ENCODE results near the gene SYNDIG1.
A peak's percentile ranks its signal among the peaks of the same experiment; 100 is the strongest.
"Not testable (repeated sequence)": the region's sequence is repeated elsewhere in the genome, so short reads cannot be mapped to it uniquely, and the experiment has no call there.

Gene SYNDIG1

GRCh38 chr20:24608926-24609667, 139.7 kb downstream of the SYNDIG1 start:
- no peak for DNase-seq (ENCODE audit: low spot score)

- no peak for DNase-seq (ENCODE audit: low spot score)
Observed at GRCh38 chr20:24609757-24610156, 140.3 kb downstream of the SYNDIG1 start.

GRCh38 chr20:24610341-24611115, 141.1 kb downstream of the SYNDIG1 start:
- DNase-seq (ENCODE audit: low spot score) = peak; percentile 47

GRCh38 chr20:24611360-24612140, 142.1 kb downstream of the SYNDIG1 start:
- DNase-seq (ENCODE audit: low spot score) = no peak

- DNase-seq (ENCODE audit: low spot score) = no peak
Observed at GRCh38 chr20:24612799-24613775, 143.7 kb downstream of the SYNDIG1 start.

- DNase-seq (ENCODE audit: low spot score) = no peak
Observed at GRCh38 chr20:24614341-24614740, 144.9 kb downstream of the SYNDIG1 start.

- DNase-seq (ENCODE audit: low spot score) = no peak
Observed at GRCh38 chr20:24615353-24615752, 145.9 kb downstream of the SYNDIG1 start.

- no peak for DNase-seq (ENCODE audit: low spot score)
Observed at GRCh38 chr20:24616258-24617079, 147.0 kb downstream of the SYNDIG1 start.

GRCh38 chr20:24617080-24617432, 147.6 kb downstream of the SYNDIG1 start:
- no peak for DNase-seq (ENCODE audit: low spot score)

GRCh38 chr20:24617757-24618450, 148.5 kb downstream of the SYNDIG1 start:
- DNase-seq (ENCODE audit: low spot score) = no peak

- DNase-seq (ENCODE audit: low spot score) = no peak
Observed at GRCh38 chr20:24618739-24619138, 149.3 kb downstream of the SYNDIG1 start.

GRCh38 chr20:24619212-24619611, 149.8 kb downstream of the SYNDIG1 start:
- no peak for DNase-seq (ENCODE audit: low spot score)

- no peak for DNase-seq (ENCODE audit: low spot score)
Observed at GRCh38 chr20:24620937-24621519, 151.6 kb downstream of the SYNDIG1 start.

- DNase-seq (ENCODE audit: low spot score) = no peak
Observed at GRCh38 chr20:24622856-24623255, 153.4 kb downstream of the SYNDIG1 start.

- not testable (repeated sequence) for DNase-seq (ENCODE audit: low spot score)
Observed at GRCh38 chr20:24626141-24626540, 156.7 kb downstream of the SYNDIG1 start.

- DNase-seq (ENCODE audit: low spot score) = no peak
Observed at GRCh38 chr20:24627291-24627690, 157.9 kb downstream of the SYNDIG1 start.

GRCh38 chr20:24627926-24628325, 158.5 kb downstream of the SYNDIG1 start:
- DNase-seq (ENCODE audit: low spot score) = no peak

GRCh38 chr20:24628985-24629384, 159.6 kb downstream of the SYNDIG1 start:
- no peak for DNase-seq (ENCODE audit: low spot score)

- no peak for DNase-seq (ENCODE audit: low spot score)
Observed at GRCh38 chr20:24629668-24630067, 160.2 kb downstream of the SYNDIG1 start.
